ENCODE data around the gene YOD1. TPM values are rescaled to one million over a fixed set of nuclear protein-coding genes. Genes with fewer than 3 reads are reported as not detected.

YOD1 gene
- total and polyA plus RNA-seq, 10 of the 15 experiments (the other 5 are each of a cell fraction or from before 2014, with no cell fraction given): 2.1 to 7.9 (median 5.0) TPM

- TF ChIP-seq CEBPB (IDR thresholded peaks at IDR 0.05; ENCODE audit: borderline replicate concordance in 1 of 2, low read depth in 2 of 2, low read length in 2 of 2): no peak
- TF ChIP-seq ETV6 (conservative IDR thresholded peaks at IDR 0.05 in 1 of 2, IDR thresholded peaks at IDR 0.05 in 1 of 2; ENCODE audit: borderline replicate concordance in 1 of 2, low read depth in 1 of 2): no peak
- peak; percentile 99 for TF ChIP-seq CHD2 (IDR thresholded peaks at IDR 0.05; ENCODE audit: borderline replicate concordance, low read depth, low read length)
- no peak for TF ChIP-seq RFX5 (IDR thresholded peaks at IDR 0.05; ENCODE audit: low read depth, low read length)
- no peak for TF ChIP-seq DPF2 (IDR thresholded peaks at IDR 0.05)
- no peak for TF ChIP-seq ZZZ3 (IDR thresholded peaks at IDR 0.05; ENCODE audit: control insufficient read depth, insufficient read length, low read depth)
- no peak for TF ChIP-seq WRNIP1 (IDR thresholded peaks at IDR 0.05; ENCODE audit: borderline replicate concordance, low read depth, low read length)
- TF ChIP-seq SMARCA5 (IDR thresholded peaks at IDR 0.05): no peak
- TF ChIP-seq POLR2AphosphoS2 (IDR thresholded peaks at IDR 0.05; ENCODE audit: low read depth, low read length): no peak
- TF ChIP-seq SMC3 (IDR thresholded peaks at IDR 0.05; ENCODE audit: borderline replicate concordance, low read length): no peak
- no peak for TF ChIP-seq SUZ12 (IDR thresholded peaks at IDR 0.05; ENCODE audit: unreplicated experiment)
- peak; percentile 67; the same call in 1 of the 2 replicates for TF ChIP-seq TAF1 (IDR thresholded peaks at IDR 0.05; ENCODE audit: borderline replicate concordance, low read depth, low read length)
- TF ChIP-seq ZSCAN29 (IDR thresholded peaks at IDR 0.05): no peak
- no peak for TF ChIP-seq ATF7 (IDR thresholded peaks at IDR 0.05; ENCODE audit: low read depth)
- no peak for TF ChIP-seq HDAC2 (IDR thresholded peaks at IDR 0.05)
- peak; percentile 78 for TF ChIP-seq IRF5 (IDR thresholded peaks at IDR 0.05; ENCODE audit: borderline replicate concordance)
- no peak for TF ChIP-seq PML (IDR thresholded peaks at IDR 0.05; ENCODE audit: low read length)
- TF ChIP-seq POLR2A (IDR thresholded peaks at IDR 0.05; ENCODE audit: low read depth, low read length): peak; percentile 88
- no peak for TF ChIP-seq ZBTB11 (CRISPR knock-in tag; IDR thresholded peaks at IDR 0.05)
- no peak for TF ChIP-seq REST (IDR thresholded peaks at IDR 0.05; ENCODE audit: low read depth, low read length)
- TF ChIP-seq RB1 (IDR thresholded peaks at IDR 0.05; ENCODE audit: borderline replicate concordance): no peak
- no peak for TF ChIP-seq PKNOX1 (IDR thresholded peaks at IDR 0.05)
- TF ChIP-seq ESRRA (IDR thresholded peaks at IDR 0.05; ENCODE audit: low read length): no peak
These were observed 373 bp downstream of the YOD1 start (continued) for GRCh38 chr1:207050480-207051190.
